ENCODE measurements around the gene IPPK.
"Not testable (repeated sequence)": the region's sequence is repeated elsewhere in the genome, so short reads cannot be mapped to it uniquely, and the experiment has no call there.

IPPK gene

GRCh38 chr9:92576175-92576574 lies 93.8 kb downstream of the IPPK start:
- no peak for DNase-seq

GRCh38 chr9:92573612-92574011 lies 96.3 kb downstream of the IPPK start:
- DNase-seq: not testable (repeated sequence)

GRCh38 chr9:92571871-92572270 lies 98.1 kb downstream of the IPPK start:
- not testable (repeated sequence) for DNase-seq

GRCh38 chr9:92564982-92565381 lies 104.9 kb downstream of the IPPK start:
- no peak for DNase-seq

- no peak for DNase-seq
These were observed 105.4 kb downstream of the IPPK start for GRCh38 chr9:92564504-92564903.

Data from SIG-M5 (cell line).